ENCODE data around the gene CCL24.

GRCh38 chr7:75804705-75805104, 8.9 kb downstream of the CCL24 start:
- TF ChIP-seq, protein P1, sequence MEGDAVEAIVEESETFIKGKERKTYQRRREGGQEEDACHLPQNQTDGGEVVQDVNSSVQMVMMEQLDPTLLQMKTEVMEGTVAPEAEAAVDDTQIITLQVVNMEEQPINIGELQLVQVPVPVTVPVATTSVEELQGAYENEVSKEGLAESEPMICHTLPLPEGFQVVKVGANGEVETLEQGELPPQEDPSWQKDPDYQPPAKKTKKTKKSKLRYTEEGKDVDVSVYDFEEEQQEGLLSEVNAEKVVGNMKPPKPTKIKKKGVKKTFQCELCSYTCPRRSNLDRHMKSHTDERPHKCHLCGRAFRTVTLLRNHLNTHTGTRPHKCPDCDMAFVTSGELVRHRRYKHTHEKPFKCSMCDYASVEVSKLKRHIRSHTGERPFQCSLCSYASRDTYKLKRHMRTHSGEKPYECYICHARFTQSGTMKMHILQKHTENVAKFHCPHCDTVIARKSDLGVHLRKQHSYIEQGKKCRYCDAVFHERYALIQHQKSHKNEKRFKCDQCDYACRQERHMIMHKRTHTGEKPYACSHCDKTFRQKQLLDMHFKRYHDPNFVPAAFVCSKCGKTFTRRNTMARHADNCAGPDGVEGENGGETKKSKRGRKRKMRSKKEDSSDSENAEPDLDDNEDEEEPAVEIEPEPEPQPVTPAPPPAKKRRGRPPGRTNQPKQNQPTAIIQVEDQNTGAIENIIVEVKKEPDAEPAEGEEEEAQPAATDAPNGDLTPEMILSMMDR (IDR thresholded peaks at IDR 0.05; ENCODE audit: extremely low read depth in 1 of 2, insufficient read depth in 1 of 2, low read depth in 1 of 2, low read length in 2 of 2) = no peak
- TF ChIP-seq POLR2AphosphoS5 (IDR thresholded peaks at IDR 0.05; ENCODE audit: insufficient read depth, low read depth, low read length) = no peak
- no peak for TF ChIP-seq POLR2A (IDR thresholded peaks at IDR 0.05; ENCODE audit: low read depth, low read length)
- TF ChIP-seq, protein P2, sequence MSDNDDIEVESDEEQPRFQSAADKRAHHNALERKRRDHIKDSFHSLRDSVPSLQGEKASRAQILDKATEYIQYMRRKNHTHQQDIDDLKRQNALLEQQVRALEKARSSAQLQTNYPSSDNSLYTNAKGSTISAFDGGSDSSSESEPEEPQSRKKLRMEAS (IDR thresholded peaks at IDR 0.05; ENCODE audit: insufficient read depth, insufficient read length) = no peak
- no peak for TF ChIP-seq MYC (IDR thresholded peaks at IDR 0.05; ENCODE audit: low read depth, low read length)
- TF ChIP-seq FOS (IDR thresholded peaks at IDR 0.05; ENCODE audit: borderline replicate concordance, insufficient read depth, low read length) = no peak

All from endothelial cell of umbilical vein (primary cell).